ENCODE measurements around the gene LTBP4.
"Not testable (repeated sequence)": the region's sequence is repeated elsewhere in the genome, so short reads cannot be mapped to it uniquely, and the experiment has no call there.

Gene LTBP4

GRCh38 chr19:40601134-40601974 lies at the start of gene LTBP4:
Gene LTBP4 (plus strand): TSS chr19:40601369. CDS start chr19:40601388, 19 bp downstream.
- DNase-seq = no peak

GRCh38 chr19:40552848-40553247 lies 48.3 kb upstream of the LTBP4 start:
- no peak for DNase-seq

- DNase-seq = no peak
Observed at GRCh38 chr19:40553885-40554857, 47.0 kb upstream of the LTBP4 start.

- DNase-seq = no peak
Observed at GRCh38 chr19:40555978-40556689, 45.0 kb upstream of the LTBP4 start.

- no peak for DNase-seq
Observed at GRCh38 chr19:40556953-40557530, 44.1 kb upstream of the LTBP4 start.

GRCh38 chr19:40559394-40559793 lies 41.8 kb upstream of the LTBP4 start:
- DNase-seq = no peak

- DNase-seq = no peak
Observed at GRCh38 chr19:40560092-40560507, 41.1 kb upstream of the LTBP4 start.

GRCh38 chr19:40561947-40562346 lies 39.2 kb upstream of the LTBP4 start:
- no peak for DNase-seq

GRCh38 chr19:40564535-40564934 lies 36.6 kb upstream of the LTBP4 start:
- not testable (repeated sequence) for DNase-seq

GRCh38 chr19:40565355-40565754 lies 35.8 kb upstream of the LTBP4 start:
- DNase-seq = no peak

GRCh38 chr19:40565910-40566495 lies 35.2 kb upstream of the LTBP4 start:
- DNase-seq = no peak

- no peak for DNase-seq
Observed at GRCh38 chr19:40567040-40567749, 34.0 kb upstream of the LTBP4 start.

- no peak for DNase-seq
Observed at GRCh38 chr19:40567750-40568494, 33.2 kb upstream of the LTBP4 start.

- DNase-seq = peak; percentile 99
Observed at GRCh38 chr19:40570313-40571004, 30.7 kb upstream of the LTBP4 start.

- no peak for DNase-seq
Observed at GRCh38 chr19:40571005-40571318, 30.2 kb upstream of the LTBP4 start.

GRCh38 chr19:40571831-40572495 lies 29.2 kb upstream of the LTBP4 start:
- no peak for DNase-seq

- no peak for DNase-seq
Observed at GRCh38 chr19:40575326-40575725, 25.8 kb upstream of the LTBP4 start.

GRCh38 chr19:40576151-40576584 lies 25.0 kb upstream of the LTBP4 start:
- DNase-seq = no peak

GRCh38 chr19:40576585-40577451 lies 24.4 kb upstream of the LTBP4 start, which contains the start of gene SHKBP1:
Gene SHKBP1 (plus strand): TSS chr19:40576873. CDS start chr19:40576900, 27 bp downstream.
- peak; percentile 95 for DNase-seq

Measured in fibroblast of upper back skin (primary cell).